OCI-LY7 (cell line): ENCODE results near the gene UBE2M. TPM values are rescaled to one million over a fixed set of nuclear protein-coding genes. Genes with fewer than 3 reads are reported as not detected.

Experiments used
- BruUV-seq: library from RNA; stranded (reverse); fragments of 400-500 nt; replicated peaks from 2 replicates; lab custom pipeline; 2021; lab: Mats Ljungman, UMichigan
- CTCF ChIA-PET: fragments of 300-600 bp; sonication (Branson Sonifier 250); formaldehyde crosslinking; loops from one replicate; lab custom pipeline; 2022; ENCODE audit warnings: antibody characterized with exemption; ENCODE audit not compliant: unreplicated experiment; lab: Charles Lee
- POLR2A ChIA-PET: fragments of 300-600 bp; sonication (Branson Sonifier 250); formaldehyde crosslinking; loops from one replicate; lab custom pipeline; 2022; ENCODE audit warnings: antibody characterized with exemption; lab: Charles Lee
- DNase-seq: peaks from one replicate; pipeline ENCODE4 v3.0.0-alpha.2; 2015; ENCODE audit warnings: low spot score
- H2AFZ ChIP-seq: fragments of 200-600 bp; sonication (generic), shearing (Covaris generic); 2 replicates; pipeline ENCODE4 v1.6.1; 2014; ENCODE audit warnings: mild to moderate bottlenecking, antibody characterized with exemption, low read length, moderate library complexity
- H3K27ac ChIP-seq: fragments of 200-600 bp; sonication (generic); 2 replicates; pipeline ENCODE4 v1.5.1; 2014; ENCODE audit warnings: mixed run types, low read depth, mild to moderate bottlenecking, moderate library complexity, low read length, inconsistent platforms; ENCODE audit not compliant: poor library complexity, severe bottlenecking
- H3K36me3 ChIP-seq: fragments of 200-600 bp; sonication (generic); 2 replicates; pipeline ENCODE4 v1.6.1; 2014; ENCODE audit warnings: mild to moderate bottlenecking, antibody characterized with exemption, low read length, moderate library complexity, mixed read lengths; ENCODE audit not compliant: insufficient read depth
- H3K4me1 ChIP-seq: fragments of 200-600 bp; sonication (generic); 2 replicates; pipeline ENCODE4 v1.5.1; 2014; ENCODE audit warnings: mild to moderate bottlenecking, low read length; ENCODE audit not compliant: insufficient read depth, poor library complexity, severe bottlenecking
- H3K4me2 ChIP-seq: fragments of 200-600 bp; sonication (generic); 2 replicates; pipeline ENCODE4 v1.6.1; 2014; ENCODE audit warnings: mild to moderate bottlenecking, low read length
- H3K4me3 ChIP-seq: fragments of 200-600 bp; sonication (generic); 2 replicates; pipeline ENCODE4 v1.5.1; 2014; ENCODE audit warnings: mild to moderate bottlenecking, low read depth, low read length; ENCODE audit not compliant: poor library complexity, severe bottlenecking
- H3K79me2 ChIP-seq: fragments of 200-600 bp; sonication (generic); 2 replicates; pipeline ENCODE4 v1.6.1; 2016; ENCODE audit warnings: low read depth, mild to moderate bottlenecking, low read length, moderate library complexity, mixed read lengths; ENCODE audit not compliant: insufficient read depth
- H3K9me2 ChIP-seq: fragments of 200-600 bp; sonication (generic); 2 replicates; pipeline ENCODE4 v1.6.1; 2016; ENCODE audit warnings: mild to moderate bottlenecking, low read length, mixed read lengths; ENCODE audit not compliant: insufficient read depth
- H3K9me3 ChIP-seq: fragments of 200-600 bp; sonication (generic); 2 replicates; pipeline ENCODE4 v1.6.1; 2014; ENCODE audit warnings: mild to moderate bottlenecking, mixed run types, low read length, mixed read lengths
- H4K20me1 ChIP-seq: fragments of 200-600 bp; sonication (generic); 2 replicates; pipeline ENCODE4 v1.6.1; 2014; ENCODE audit warnings: mild to moderate bottlenecking, antibody characterized with exemption, low read length, moderate library complexity, mixed read lengths; ENCODE audit not compliant: insufficient read depth
- EZH2phosphoT487 ChIP-seq: fragments of 200-600 bp; sonication (generic); IDR thresholded peaks from 2 replicates; pipeline ENCODE4 v1.6.1; 2018; ENCODE audit warnings: low read depth, borderline replicate concordance, mild to moderate bottlenecking, mixed run types, antibody characterized with exemption, low read length, moderate library complexity, mixed read lengths
- intact Hi-C: fragments of 100-400 bp; cut with micrococcal nuclease; formaldehyde crosslinking; loops from one replicate; pipeline ENCODE4 v1.10.0; 2022; ENCODE audit not compliant: unreplicated experiment
- total RNA-seq, 2 experiments: library from RNA; depleted of rRNA in 1 of 2; stranded (reverse); fragments of >200 nt in 1 of 2; shearing (Covaris generic) in 1 of 2; gene quantifications; 2 replicates each; pipeline ENCODE4 v1.2.3, GENCODE V29; 2014 to 2022
- TF ChIP-seq, protein P1 (sequence below): fragments of 200-600 bp; sonication (generic); conservative IDR thresholded peaks from 2 replicates; pipeline ENCODE4 v1.5.1; 2014; ENCODE audit warnings: mild to moderate bottlenecking, antibody characterized with exemption, low read length, moderate library complexity, mixed read lengths

UBE2M gene
- total RNA-seq, 2 experiments from 2014 or later: 101 to 117 TPM

DNA sequence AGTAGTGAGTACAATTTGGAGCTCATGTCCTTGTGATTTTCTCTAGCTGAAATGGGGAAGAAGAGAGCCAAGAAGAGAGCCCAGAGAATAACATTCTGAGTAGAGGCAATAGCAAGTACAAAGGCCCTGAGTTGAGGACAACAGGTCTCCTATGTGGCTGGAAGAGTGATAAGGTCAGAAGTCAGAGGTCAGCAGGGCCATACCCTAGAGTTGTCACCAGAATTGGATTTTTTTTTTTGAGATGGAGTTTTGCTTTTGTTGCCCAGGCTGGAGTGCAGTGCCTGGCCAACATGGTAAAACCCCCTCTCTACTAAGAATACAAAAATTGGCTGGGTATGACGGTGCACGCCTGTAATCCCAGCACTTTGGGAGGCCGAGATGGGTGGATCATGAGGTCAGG lies 22.6 kb downstream of the UBE2M start:
- Histone ChIP-seq H3K27ac (no peak overlapping the region), H4K20me1 (no peaks in the 10 kb centered on the region), H3K4me2 (no peak overlapping the region), H3K9me3 (no peaks in the 10 kb centered on the region), H3K9me2 (no peaks in the 10 kb centered on the region), H3K4me1 (peaks cover 15% of the 10 kb centered on the region), H3K36me3 (no peaks in the 10 kb centered on the region), H2AFZ (no peak overlapping the region), H3K79me2 (no peaks in the 10 kb centered on the region), H3K4me3 (no peak overlapping the region)
- intact Hi-C loops: no loop called here
- BruUV-seq: no TSS peak
- POLR2A ChIA-PET: no interaction called here
- CTCF ChIA-PET: no interaction called here
- TF ChIP-seq, protein P1, sequence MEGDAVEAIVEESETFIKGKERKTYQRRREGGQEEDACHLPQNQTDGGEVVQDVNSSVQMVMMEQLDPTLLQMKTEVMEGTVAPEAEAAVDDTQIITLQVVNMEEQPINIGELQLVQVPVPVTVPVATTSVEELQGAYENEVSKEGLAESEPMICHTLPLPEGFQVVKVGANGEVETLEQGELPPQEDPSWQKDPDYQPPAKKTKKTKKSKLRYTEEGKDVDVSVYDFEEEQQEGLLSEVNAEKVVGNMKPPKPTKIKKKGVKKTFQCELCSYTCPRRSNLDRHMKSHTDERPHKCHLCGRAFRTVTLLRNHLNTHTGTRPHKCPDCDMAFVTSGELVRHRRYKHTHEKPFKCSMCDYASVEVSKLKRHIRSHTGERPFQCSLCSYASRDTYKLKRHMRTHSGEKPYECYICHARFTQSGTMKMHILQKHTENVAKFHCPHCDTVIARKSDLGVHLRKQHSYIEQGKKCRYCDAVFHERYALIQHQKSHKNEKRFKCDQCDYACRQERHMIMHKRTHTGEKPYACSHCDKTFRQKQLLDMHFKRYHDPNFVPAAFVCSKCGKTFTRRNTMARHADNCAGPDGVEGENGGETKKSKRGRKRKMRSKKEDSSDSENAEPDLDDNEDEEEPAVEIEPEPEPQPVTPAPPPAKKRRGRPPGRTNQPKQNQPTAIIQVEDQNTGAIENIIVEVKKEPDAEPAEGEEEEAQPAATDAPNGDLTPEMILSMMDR: no peak
- no peak for TF ChIP-seq EZH2phosphoT487
- DNase-seq: no peak

DNA sequence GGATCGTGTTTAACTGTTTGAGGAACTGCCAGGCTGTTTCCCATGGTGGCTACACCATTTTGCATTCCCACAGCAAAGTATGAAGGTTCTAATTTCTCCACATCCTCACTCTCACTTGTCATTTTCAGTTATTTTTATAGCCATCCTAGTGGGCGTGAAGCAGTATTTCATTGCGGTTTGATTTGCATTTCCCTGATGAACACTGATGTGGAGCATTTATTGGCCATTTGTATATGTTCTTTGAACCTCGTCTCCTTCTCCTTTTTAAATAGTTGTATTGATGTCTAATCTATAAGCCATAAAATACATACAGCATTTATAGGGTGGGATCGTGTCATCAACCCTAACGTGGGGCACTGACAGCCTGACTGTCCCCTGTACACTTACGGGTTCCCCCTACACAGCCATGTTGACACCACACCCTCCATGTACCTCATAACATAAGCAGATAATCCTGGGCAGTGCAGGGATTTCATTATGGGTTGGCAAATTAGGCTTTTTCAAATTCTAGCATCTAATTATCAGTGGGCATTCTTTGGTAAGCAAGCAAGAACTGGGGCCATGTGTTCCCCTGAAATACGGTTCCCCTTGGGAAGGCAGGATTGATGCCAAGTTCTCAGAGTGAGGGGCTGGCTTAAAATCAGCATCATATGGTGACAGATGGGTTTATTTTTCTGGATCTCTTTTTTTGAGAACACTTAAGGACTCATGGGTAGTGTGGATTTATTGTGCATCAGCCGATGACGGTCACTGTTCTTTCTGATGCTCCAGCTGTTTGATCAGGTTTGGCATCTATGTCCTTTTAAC lies 27.2 kb downstream of the UBE2M start:
- H3K4me2 ChIP-seq: no peak overlapping the region
- ChIA-PET CTCF (no interaction called here), POLR2A (interaction anchor here (1.1 kb wide), 1 partner anchor 11 kb away, joined by 3 read pairs; no protein-coding TSS in a partner anchor)
- H3K79me2 ChIP-seq: no peaks in the 10 kb centered on the region
- peaks cover 6% of the 10 kb centered on the region for H3K4me1 ChIP-seq
- H4K20me1 ChIP-seq: no peaks in the 10 kb centered on the region
- no peaks in the 10 kb centered on the region for H3K36me3 ChIP-seq
- TF ChIP-seq EZH2phosphoT487: no peak
- TF ChIP-seq, protein P1: no peak
- H3K9me3 ChIP-seq: no peaks in the 10 kb centered on the region
- no TSS peak for BruUV-seq
- H3K9me2 ChIP-seq: no peaks in the 10 kb centered on the region
- no peak overlapping the region for H3K4me3 ChIP-seq
- DNase-seq: no peak
- intact Hi-C loops: no loop called here
- no peak overlapping the region for H2AFZ ChIP-seq
- no peak overlapping the region for H3K27ac ChIP-seq

DNA sequence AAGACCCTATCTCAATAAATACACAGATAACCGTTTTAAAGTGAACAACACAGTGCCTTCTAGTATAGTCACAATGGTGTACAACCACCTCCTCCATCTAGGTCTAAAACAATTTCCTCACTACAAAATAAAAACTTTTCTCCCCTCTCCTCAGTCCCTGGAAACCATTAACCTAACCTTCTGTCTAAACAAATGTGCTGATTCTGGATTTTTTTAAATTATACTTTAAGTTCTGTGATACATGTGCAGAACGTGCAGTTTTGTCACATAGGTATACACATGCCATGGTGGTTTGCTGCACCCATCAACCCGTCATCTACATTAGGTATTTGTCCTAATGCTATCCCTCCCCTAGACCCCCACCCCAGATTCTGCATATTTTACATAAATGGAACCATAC lies 29.0 kb downstream of the UBE2M start:
- no peaks in the 10 kb centered on the region for H3K36me3 ChIP-seq
- H3K9me2 ChIP-seq: no peaks in the 10 kb centered on the region
- no peak overlapping the region for H3K4me3 ChIP-seq
- no peaks in the 10 kb centered on the region for H3K9me3 ChIP-seq
- no peaks in the 10 kb centered on the region for H4K20me1 ChIP-seq
- DNase-seq: no peak
- no peak for TF ChIP-seq EZH2phosphoT487
- no peak overlapping the region for H3K4me2 ChIP-seq
- intact Hi-C loops: no loop called here
- H3K4me1 ChIP-seq: peaks cover 6% of the 10 kb centered on the region
- CTCF ChIA-PET: interaction anchor here (1.0 kb wide), 1 partner anchor 24 kb away, joined by 3 read pairs; no protein-coding TSS in a partner anchor
- POLR2A ChIA-PET: interaction anchor here (0.7 to 0.8 kb wide), 2 partner anchors 15 to 30 kb away, joined by 3 to 4 read pairs; partner anchors contain the start of gene TRIM28
- H3K79me2 ChIP-seq: no peaks in the 10 kb centered on the region
- H3K27ac ChIP-seq: no peak overlapping the region
- H2AFZ ChIP-seq: no peak overlapping the region
- BruUV-seq: no TSS peak
